ENCODE results near the gene EEA1.
A peak's percentile ranks its signal among the peaks of the same experiment; 100 is the strongest.

Gene EEA1

GRCh38 chr12:92786045-92786444 lies 143.1 kb downstream of the EEA1 start:
- Histone ChIP-seq H3K9me2 (replicated peaks; ENCODE audit: insufficient read depth, low read length) (no peaks in the 10 kb centered on the region), H4K20me1 (ENCODE audit: low read depth, low read length) (no peaks in the 10 kb centered on the region), H3K27ac (ENCODE audit: low read depth, low read length) (no peak overlapping the region), H3K79me2 (ENCODE audit: insufficient read depth, low read length) (no peaks in the 10 kb centered on the region), H3F3A (ENCODE audit: insufficient read depth) (no peaks in the 10 kb centered on the region), H3K9me3 (ENCODE audit: insufficient read depth, low read length) (no peaks in the 10 kb centered on the region), H3K4me2 (ENCODE audit: low read depth, low read length, poor library complexity, severe bottlenecking) (no peak overlapping the region), H2AFZ (ENCODE audit: low read depth, low read length, severe bottlenecking) (no peak overlapping the region), H3K4me3 (ENCODE audit: insufficient read depth, low read length, poor library complexity, severe bottlenecking) (no peak overlapping the region), H3K36me3 (ENCODE audit: low read length) (0 out of 2 replicates have a peak, but pooled peaks cover 7% of the 10 kb centered on the region), H3K27me3 (ENCODE audit: low read length) (no peaks in the 10 kb centered on the region), H3K9ac (ENCODE audit: low read length) (no peak overlapping the region)
- TF ChIP-seq EZH2phosphoT487 (conservative IDR thresholded peaks at IDR 0.05; ENCODE audit: low read length), result no peak
- no peak for TF ChIP-seq CTCF (IDR thresholded peaks at IDR 0.05; ENCODE audit: insufficient read depth, low read length, poor library complexity, severe bottlenecking)

- Histone ChIP-seq H3K36me3 (ENCODE audit: low read length) (0 out of 2 replicates have a peak, but pooled peaks cover 7% of the 10 kb centered on the region), H3K79me2 (ENCODE audit: insufficient read depth, low read length) (no peaks in the 10 kb centered on the region), H3K9me3 (ENCODE audit: insufficient read depth, low read length) (no peaks in the 10 kb centered on the region), H3K27ac (ENCODE audit: low read depth, low read length) (no peak overlapping the region), H3K27me3 (ENCODE audit: low read length) (no peaks in the 10 kb centered on the region), H2AFZ (ENCODE audit: low read depth, low read length, severe bottlenecking) (no peak overlapping the region), H3K9me2 (replicated peaks; ENCODE audit: insufficient read depth, low read length) (no peaks in the 10 kb centered on the region), H3K4me3 (ENCODE audit: insufficient read depth, low read length, poor library complexity, severe bottlenecking) (no peak overlapping the region), H3F3A (ENCODE audit: insufficient read depth) (no peaks in the 10 kb centered on the region), H3K4me2 (ENCODE audit: low read depth, low read length, poor library complexity, severe bottlenecking) (no peak overlapping the region), H3K9ac (ENCODE audit: low read length) (no peak overlapping the region), H4K20me1 (ENCODE audit: low read depth, low read length) (no peaks in the 10 kb centered on the region)
- no peak for TF ChIP-seq EZH2phosphoT487 (conservative IDR thresholded peaks at IDR 0.05; ENCODE audit: low read length)
- TF ChIP-seq CTCF (IDR thresholded peaks at IDR 0.05; ENCODE audit: insufficient read depth, low read length, poor library complexity, severe bottlenecking), result no peak
These were observed 143.5 kb downstream of the EEA1 start for GRCh38 chr12:92785563-92785950.

GRCh38 chr12:92784797-92785562 lies 144.1 kb downstream of the EEA1 start:
- TF ChIP-seq CTCF (IDR thresholded peaks at IDR 0.05; ENCODE audit: insufficient read depth, low read length, poor library complexity, severe bottlenecking) (peak; percentile 53), EZH2phosphoT487 (conservative IDR thresholded peaks at IDR 0.05; ENCODE audit: low read length) (no peak)
- Histone ChIP-seq H3K27me3 (ENCODE audit: low read length) (no peaks in the 10 kb centered on the region), H3K27ac (ENCODE audit: low read depth, low read length) (no peak overlapping the region), H3K9ac (ENCODE audit: low read length) (no peak overlapping the region), H4K20me1 (ENCODE audit: low read depth, low read length) (no peaks in the 10 kb centered on the region), H3K9me2 (replicated peaks; ENCODE audit: insufficient read depth, low read length) (no peaks in the 10 kb centered on the region), H3F3A (ENCODE audit: insufficient read depth) (no peaks in the 10 kb centered on the region), H2AFZ (ENCODE audit: low read depth, low read length, severe bottlenecking) (no peak overlapping the region), H3K9me3 (ENCODE audit: insufficient read depth, low read length) (no peaks in the 10 kb centered on the region), H3K36me3 (ENCODE audit: low read length) (0 out of 2 replicates have a peak, but pooled peaks cover 7% of the 10 kb centered on the region), H3K4me3 (ENCODE audit: insufficient read depth, low read length, poor library complexity, severe bottlenecking) (no peak overlapping the region), H3K79me2 (ENCODE audit: insufficient read depth, low read length) (no peaks in the 10 kb centered on the region), H3K4me2 (ENCODE audit: low read depth, low read length, poor library complexity, severe bottlenecking) (no peak overlapping the region)
